GM19455 (cell line): ENCODE measurements around the gene ABL1.

Source experiments
- ATAC-seq: cut with Tn5 transposase; IDR thresholded peaks from one replicate; pipeline ENCODE4 v1.9.1; 2021; ENCODE audit not compliant: unreplicated experiment

ABL1 gene

DNA sequence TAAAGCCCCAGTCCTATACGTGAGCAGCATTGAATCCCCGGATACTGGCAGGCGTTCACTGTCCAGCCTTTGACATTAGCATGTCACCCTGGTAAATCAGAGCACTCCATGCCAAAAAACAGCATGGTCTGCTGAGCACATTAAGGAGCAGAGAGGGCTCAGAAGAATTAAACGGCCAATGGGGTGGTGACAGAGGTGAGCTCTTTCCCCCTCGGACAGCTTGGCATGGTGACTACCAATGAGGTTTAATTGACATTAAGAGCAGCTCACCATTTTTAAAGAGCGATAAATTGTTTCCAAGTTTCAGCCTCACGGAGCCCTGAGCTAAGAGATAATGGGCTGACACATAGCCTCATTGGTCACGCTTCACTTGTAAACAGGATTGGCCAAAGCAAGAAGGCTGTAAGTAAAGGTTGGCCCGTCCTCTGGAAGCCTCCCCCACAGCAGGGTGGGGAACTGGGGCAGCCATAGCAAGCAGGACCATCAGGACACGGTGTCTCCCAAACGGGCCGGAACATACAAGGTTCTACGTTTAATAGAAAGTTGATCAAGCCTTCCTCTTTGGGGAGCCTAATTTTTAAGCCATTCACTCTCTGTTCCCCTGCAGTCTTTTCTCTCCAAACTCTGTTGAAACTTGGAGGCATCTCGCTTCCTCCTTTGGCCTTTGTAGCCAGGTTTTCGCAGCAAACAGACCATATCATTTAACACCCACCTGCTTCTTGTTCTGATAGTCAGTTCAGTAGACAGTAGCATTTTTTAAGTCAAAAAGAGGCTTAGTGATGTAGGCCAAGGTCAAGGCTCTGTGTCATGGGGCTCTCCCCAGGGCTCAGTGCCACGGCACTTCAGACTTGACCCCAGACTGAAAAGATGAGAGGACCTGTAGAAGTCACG, 35.7 kb downstream of the ABL1 start:
- no peak for ATAC-seq

DNA sequence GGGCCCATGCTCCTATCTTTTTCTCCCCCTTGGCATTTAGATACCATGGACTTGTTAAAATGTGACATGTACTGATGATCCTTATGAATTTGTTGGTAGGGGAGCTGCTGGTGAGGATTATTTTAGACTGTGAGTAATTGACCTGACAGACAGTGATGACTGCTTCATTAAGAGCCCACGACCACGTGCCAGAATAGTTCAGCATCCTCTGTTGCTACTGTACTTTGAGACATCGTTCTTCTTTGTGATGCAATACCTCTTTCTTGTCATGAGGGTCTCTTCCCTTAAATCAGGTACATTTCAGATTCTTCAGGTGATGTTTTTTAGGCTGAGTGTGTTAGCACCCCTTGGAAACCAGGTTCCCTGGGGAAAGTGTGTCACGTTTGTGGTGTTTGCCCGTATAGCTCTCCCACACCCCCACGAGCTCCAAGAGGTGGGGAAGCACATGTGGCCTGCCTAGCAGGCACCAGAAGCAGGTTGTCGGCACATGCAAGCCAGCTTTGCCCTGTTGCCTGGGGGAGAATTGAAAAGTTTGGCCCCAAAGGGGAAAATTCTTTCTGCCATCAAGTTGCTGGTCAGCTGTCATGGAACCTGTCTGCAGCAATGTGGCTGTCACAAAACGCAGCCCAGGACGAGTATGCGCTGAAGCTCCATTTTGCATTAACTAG, 36.5 kb downstream of the ABL1 start:
- no peak for ATAC-seq

- no peak for ATAC-seq
Measured at GRCh38 chr9:130872093-130872492, 37.0 kb downstream of the ABL1 start.

GRCh38 chr9:130872508-130872907, 37.5 kb downstream of the ABL1 start:
- ATAC-seq: no peak

GRCh38 chr9:130872912-130873503, 38.0 kb downstream of the ABL1 start:
- ATAC-seq: no peak

DNA sequence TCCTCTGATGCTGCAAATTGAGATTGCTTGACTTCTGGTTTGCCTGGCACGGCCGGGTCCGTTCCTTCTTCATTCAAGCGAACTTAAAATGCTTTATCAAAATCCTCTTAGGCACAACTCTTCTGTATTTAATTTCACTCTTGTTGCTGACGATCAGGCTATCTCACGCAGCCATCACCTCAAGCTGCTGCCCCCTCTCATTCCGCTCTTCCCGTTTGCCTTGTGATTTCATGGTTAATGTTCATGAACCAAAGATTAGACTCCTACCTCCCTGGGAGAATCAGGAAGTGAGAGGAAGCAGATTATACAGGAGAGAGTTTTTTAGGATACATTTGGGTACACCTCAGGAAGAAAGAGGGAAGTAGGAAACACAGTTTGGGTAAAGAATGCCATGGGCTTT, 38.9 kb downstream of the ABL1 start:
- ATAC-seq: no peak

DNA sequence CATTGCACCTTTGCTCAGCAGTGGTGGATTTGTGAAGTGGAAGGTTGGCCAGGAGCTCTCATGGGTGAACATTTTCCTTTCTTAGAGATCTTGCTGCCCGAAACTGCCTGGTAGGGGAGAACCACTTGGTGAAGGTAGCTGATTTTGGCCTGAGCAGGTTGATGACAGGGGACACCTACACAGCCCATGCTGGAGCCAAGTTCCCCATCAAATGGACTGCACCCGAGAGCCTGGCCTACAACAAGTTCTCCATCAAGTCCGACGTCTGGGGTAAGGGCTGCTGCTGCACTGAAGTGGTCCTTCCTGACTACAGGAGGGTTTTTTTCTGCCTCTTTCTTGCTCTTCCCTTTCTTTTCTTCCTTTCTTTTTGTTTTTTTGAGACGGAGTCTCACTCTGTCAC, 39.7 kb downstream of the ABL1 start:
- no peak for ATAC-seq

- no peak for ATAC-seq
Measured at GRCh38 chr9:130877300-130877699, 42.2 kb downstream of the ABL1 start.

- ATAC-seq: no peak
Measured at GRCh38 chr9:130878295-130878694, 43.2 kb downstream of the ABL1 start.

GRCh38 chr9:130879863-130880411, 44.9 kb downstream of the ABL1 start:
- ATAC-seq: no peak

DNA sequence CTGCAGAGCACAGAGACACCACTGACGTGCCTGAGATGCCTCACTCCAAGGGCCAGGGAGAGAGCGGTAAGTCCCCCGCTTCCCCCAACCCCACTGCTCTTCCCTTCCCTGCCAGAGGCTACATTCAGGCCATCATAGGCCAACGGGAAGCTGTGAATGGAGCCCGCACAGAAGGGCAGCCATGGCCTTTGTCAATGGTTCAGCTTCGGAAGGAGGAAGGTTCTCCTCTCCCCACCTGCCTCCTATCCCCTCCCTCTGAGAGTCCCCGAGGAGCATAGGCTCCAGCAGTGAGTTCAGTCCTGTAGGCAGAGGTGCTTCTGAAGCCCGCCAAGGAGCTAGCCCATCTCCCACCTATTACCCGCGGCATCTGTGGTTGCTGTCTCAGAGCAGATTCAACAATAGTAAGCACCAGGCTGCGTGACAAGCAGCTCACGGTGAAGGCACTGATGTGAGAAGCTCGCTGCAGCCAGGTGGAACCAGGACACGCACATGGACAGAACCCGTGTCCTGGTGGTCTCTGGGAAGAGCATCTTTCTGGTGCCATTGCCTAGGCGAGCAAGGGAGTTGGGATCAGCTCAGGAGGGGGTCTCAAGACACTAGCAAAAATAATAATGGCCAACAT, 45.7 kb downstream of the ABL1 start:
- ATAC-seq: no peak

- ATAC-seq: no peak
Measured at GRCh38 chr9:130881516-130881915, 46.5 kb downstream of the ABL1 start.

GRCh38 chr9:130882696-130883225, 47.7 kb downstream of the ABL1 start:
- ATAC-seq: no peak

DNA sequence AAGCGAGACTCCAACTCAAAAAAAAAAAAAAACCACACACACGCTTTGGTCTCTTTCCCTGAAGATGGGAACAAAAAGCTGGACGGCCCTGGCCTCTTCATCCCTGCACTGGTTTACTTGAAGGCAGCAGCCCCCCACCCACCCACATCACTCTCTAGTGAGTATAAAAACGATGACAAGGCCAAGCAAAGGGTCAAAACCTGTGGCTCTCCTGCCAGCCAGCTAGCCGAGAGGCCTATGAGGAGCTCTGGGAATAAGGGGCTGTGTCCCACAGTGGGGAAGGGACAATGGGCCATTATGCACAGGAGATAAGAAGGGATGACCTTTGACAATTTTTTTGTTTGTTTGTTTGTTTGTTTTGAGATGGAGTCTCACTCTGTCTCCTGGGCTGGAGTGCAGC, 48.4 kb downstream of the ABL1 start:
- no peak for ATAC-seq

GRCh38 chr9:130884111-130884531, 49.1 kb downstream of the ABL1 start:
- ATAC-seq: no peak

- no peak for ATAC-seq
Measured at GRCh38 chr9:130884542-130885483, 49.8 kb downstream of the ABL1 start.

DNA sequence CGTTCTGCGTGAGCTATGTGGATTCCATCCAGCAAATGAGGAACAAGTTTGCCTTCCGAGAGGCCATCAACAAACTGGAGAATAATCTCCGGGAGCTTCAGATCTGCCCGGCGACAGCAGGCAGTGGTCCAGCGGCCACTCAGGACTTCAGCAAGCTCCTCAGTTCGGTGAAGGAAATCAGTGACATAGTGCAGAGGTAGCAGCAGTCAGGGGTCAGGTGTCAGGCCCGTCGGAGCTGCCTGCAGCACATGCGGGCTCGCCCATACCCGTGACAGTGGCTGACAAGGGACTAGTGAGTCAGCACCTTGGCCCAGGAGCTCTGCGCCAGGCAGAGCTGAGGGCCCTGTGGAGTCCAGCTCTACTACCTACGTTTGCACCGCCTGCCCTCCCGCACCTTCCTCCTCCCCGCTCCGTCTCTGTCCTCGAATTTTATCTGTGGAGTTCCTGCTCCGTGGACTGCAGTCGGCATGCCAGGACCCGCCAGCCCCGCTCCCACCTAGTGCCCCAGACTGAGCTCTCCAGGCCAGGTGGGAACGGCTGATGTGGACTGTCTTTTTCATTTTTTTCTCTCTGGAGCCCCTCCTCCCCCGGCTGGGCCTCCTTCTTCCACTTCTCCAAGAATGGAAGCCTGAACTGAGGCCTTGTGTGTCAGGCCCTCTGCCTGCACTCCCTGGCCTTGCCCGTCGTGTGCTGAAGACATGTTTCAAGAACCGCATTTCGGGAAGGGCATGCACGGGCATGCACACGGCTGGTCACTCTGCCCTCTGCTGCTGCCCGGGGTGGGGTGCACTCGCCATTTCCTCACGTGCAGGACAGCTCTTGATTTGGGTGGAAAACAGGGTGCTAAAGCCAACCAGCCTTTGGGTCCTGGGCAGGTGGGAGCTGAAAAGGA, 50.7 kb downstream of the ABL1 start:
- no peak for ATAC-seq

DNA sequence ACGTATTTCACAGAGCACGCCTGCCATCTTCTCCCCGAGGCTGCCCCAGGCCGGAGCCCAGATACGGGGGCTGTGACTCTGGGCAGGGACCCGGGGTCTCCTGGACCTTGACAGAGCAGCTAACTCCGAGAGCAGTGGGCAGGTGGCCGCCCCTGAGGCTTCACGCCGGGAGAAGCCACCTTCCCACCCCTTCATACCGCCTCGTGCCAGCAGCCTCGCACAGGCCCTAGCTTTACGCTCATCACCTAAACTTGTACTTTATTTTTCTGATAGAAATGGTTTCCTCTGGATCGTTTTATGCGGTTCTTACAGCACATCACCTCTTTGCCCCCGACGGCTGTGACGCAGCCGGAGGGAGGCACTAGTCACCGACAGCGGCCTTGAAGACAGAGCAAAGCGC, 51.9 kb downstream of the ABL1 start:
- ATAC-seq: no peak
